Subcutaneous adipose tissue (tissue), 4 donors: ENCODE results near the gene VGLL4. TPM values are rescaled to one million over a fixed set of nuclear protein-coding genes. Genes with fewer than 3 reads are reported as not detected.

Source experiments
- CTCF ChIP-seq: fragments of 450-650 bp; IDR thresholded peaks from one replicate; pipeline ENCODE4 v1.5.1; 2016; ENCODE audit warnings: low read depth, mild to moderate bottlenecking, control low read depth, antibody characterized with exemption, moderate library complexity
- total RNA-seq, 4 donors: library from RNA; depleted of rRNA; stranded (reverse); fragments of >200 nt; gene quantifications; one replicate each; pipeline ENCODE4 v1.1.0, GENCODE V29; 2016

Gene VGLL4
- total RNA-seq, 4 donors from 2014 or later = 37.6 to 47.8 (median 40.4) TPM

- no peak for TF ChIP-seq CTCF
These were observed 120.7 kb downstream of the VGLL4 start for GRCh38 chr3:11522953-11523571.

- TF ChIP-seq CTCF = no peak
These were observed 121.4 kb downstream of the VGLL4 start for GRCh38 chr3:11522398-11522715.

GRCh38 chr3:11521167-11521566 is 122.5 kb downstream of the VGLL4 start:
- no peak for TF ChIP-seq CTCF

- TF ChIP-seq CTCF = no peak
These were observed 126.1 kb downstream of the VGLL4 start for GRCh38 chr3:11517601-11518000.

- TF ChIP-seq CTCF = no peak
These were observed 129.4 kb downstream of the VGLL4 start for GRCh38 chr3:11514191-11514821.

- no peak for TF ChIP-seq CTCF
These were observed 129.9 kb downstream of the VGLL4 start for GRCh38 chr3:11513817-11514135.

- no peak for TF ChIP-seq CTCF
These were observed 133.4 kb downstream of the VGLL4 start for GRCh38 chr3:11510356-11510755.
